ENCODE measurements around the gene FBLN2.

FBLN2 gene

GRCh38 chr3:13581485-13582365, 32.8 kb downstream of the FBLN2 start:
- H3K4me3 ChIP-seq (replicated peaks in 1 of 2; ENCODE audit: low read depth in 2 of 2, low read length in 2 of 2) = no peak overlapping the region
- peak in 1 of 2 donors; percentile 32 for DNase-seq (ENCODE audit: low read depth in 2 of 2)
- no peak for TF ChIP-seq CTCF (IDR thresholded peaks at IDR 0.05; ENCODE audit: low read depth, low read length)

GRCh38 chr3:13582366-13583250, 33.7 kb downstream of the FBLN2 start:
- H3K4me3 ChIP-seq (replicated peaks in 1 of 2; ENCODE audit: low read depth in 2 of 2, low read length in 2 of 2) = no peak overlapping the region
- TF ChIP-seq CTCF (IDR thresholded peaks at IDR 0.05; ENCODE audit: low read depth, low read length) = no peak
- no peak for DNase-seq (ENCODE audit: low read depth in 2 of 2)

GRCh38 chr3:13583251-13584180, 34.6 kb downstream of the FBLN2 start:
- no peak overlapping the region for H3K4me3 ChIP-seq (replicated peaks in 1 of 2; ENCODE audit: low read depth in 2 of 2, low read length in 2 of 2)
- no peak for TF ChIP-seq CTCF (IDR thresholded peaks at IDR 0.05; ENCODE audit: low read depth, low read length)
- no peak for DNase-seq (ENCODE audit: low read depth in 2 of 2)

DNA sequence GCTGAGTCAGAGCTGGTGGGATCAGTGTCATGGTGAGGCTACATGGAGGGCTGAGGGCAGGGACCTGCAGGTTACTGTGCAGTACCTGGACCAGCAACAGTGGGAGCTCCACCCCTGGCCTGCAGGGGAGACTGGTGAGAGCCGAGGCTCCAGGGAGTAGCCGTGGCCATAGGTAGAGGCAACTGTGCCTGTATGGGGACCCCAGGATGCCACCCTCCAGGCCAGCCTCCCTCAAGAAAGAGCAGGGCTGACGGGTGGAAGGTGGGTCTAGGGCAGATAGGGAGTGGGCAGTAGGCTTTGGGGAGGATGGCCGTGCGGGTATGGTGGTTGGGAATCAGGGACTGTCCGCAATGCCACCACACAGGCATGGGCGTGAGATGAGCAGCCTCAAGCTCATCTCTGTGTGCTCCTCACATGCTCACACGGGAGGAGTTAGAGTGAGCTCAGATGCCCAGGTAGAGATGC, 35.5 kb downstream of the FBLN2 start:
- H3K4me3 ChIP-seq (replicated peaks in 1 of 2; ENCODE audit: low read depth in 2 of 2, low read length in 2 of 2) = no peak overlapping the region
- TF ChIP-seq CTCF (IDR thresholded peaks at IDR 0.05; ENCODE audit: low read depth, low read length) = no peak
- DNase-seq (ENCODE audit: low read depth in 2 of 2) = no peak

- no peak for TF ChIP-seq CTCF (IDR thresholded peaks at IDR 0.05; ENCODE audit: low read depth, low read length)
- DNase-seq (ENCODE audit: low read depth in 2 of 2) = no peak
- H3K4me3 ChIP-seq (replicated peaks in 1 of 2; ENCODE audit: low read depth in 2 of 2, low read length in 2 of 2) = no peak overlapping the region
These were observed 36.0 kb downstream of the FBLN2 start for GRCh38 chr3:13584901-13585300.

DNA sequence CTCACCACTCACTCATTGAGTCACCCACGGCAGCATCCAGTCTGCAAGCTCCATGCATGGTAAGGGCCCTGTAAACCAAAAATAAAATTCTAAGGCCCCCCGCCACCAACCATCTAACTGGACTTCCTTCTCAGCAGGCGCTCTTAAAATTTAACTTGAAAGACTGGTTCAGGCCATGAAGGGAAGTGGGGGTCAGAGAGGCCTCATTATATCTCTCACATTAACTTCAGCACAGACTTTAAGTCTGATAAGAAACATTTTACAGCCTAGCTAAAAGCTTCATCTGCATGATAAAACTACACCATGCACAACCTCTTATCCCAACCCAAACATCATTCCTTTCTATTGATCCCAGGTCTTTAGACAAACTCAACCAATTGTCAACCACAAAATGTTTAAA, 38.5 kb downstream of the FBLN2 start:
- no peak for TF ChIP-seq CTCF (IDR thresholded peaks at IDR 0.05; ENCODE audit: low read depth, low read length)
- no peak for DNase-seq (ENCODE audit: low read depth in 2 of 2)
- H3K4me3 ChIP-seq (replicated peaks in 1 of 2; ENCODE audit: low read depth in 2 of 2, low read length in 2 of 2) = no peak overlapping the region

Measured in cardiac fibroblast (primary cell).